Measurements from ENCODE around the gene CLDN19.

Gene CLDN19

GRCh38 chr1:42739753-42740700 lies at the start of gene CLDN19:
Gene CLDN19, minus strand, starts transcription at chr1:42740236. Its CDS starts 173 bp downstream, at chr1:42740063.
- DNase-seq, result no peak

- DNase-seq, result no peak
These were observed 48.0 kb upstream of the CLDN19 start for GRCh38 chr1:42788021-42788420.

GRCh38 chr1:42786097-42786496 lies 46.1 kb upstream of the CLDN19 start:
- no peak for DNase-seq

- DNase-seq, result peak in 15 of 51 donors; percentile 2 to 42 (median 19)
These were observed 45.1 kb upstream of the CLDN19 start, which contains the start of gene TMEM269 for GRCh38 chr1:42784946-42785693. Gene TMEM269, plus strand, starts transcription at chr1:42784991. Its CDS starts 4,903 bp downstream, at chr1:42789894.

GRCh38 chr1:42784547-42784945 lies 44.5 kb upstream of the CLDN19 start:
- DNase-seq, result no peak

- no peak for DNase-seq
These were observed 43.1 kb upstream of the CLDN19 start for GRCh38 chr1:42783092-42783491.

GRCh38 chr1:42780176-42780575 lies 40.1 kb upstream of the CLDN19 start:
- no peak for DNase-seq

GRCh38 chr1:42779725-42780124 lies 39.7 kb upstream of the CLDN19 start:
- no peak for DNase-seq

GRCh38 chr1:42777852-42778251 lies 37.8 kb upstream of the CLDN19 start:
- DNase-seq, result peak in 13 of 51 donors; percentile 2 to 43 (median 25)

GRCh38 chr1:42776502-42776901 lies 36.5 kb upstream of the CLDN19 start:
- DNase-seq, result no peak

- DNase-seq, result peak in 1 of 51 donors; percentile 50
These were observed 35.0 kb upstream of the CLDN19 start for GRCh38 chr1:42774928-42775526.

- no peak for DNase-seq
These were observed 33.4 kb upstream of the CLDN19 start for GRCh38 chr1:42773420-42773819.

- DNase-seq, result no peak
These were observed 29.8 kb upstream of the CLDN19 start for GRCh38 chr1:42769811-42770210.

- DNase-seq, result no peak
These were observed 28.1 kb upstream of the CLDN19 start for GRCh38 chr1:42768172-42768571.

- DNase-seq, result peak in 3 of 51 donors; percentile 52 to 68 (median 52)
These were observed 27.5 kb upstream of the CLDN19 start for GRCh38 chr1:42767510-42768000.

GRCh38 chr1:42766741-42767509 lies 26.9 kb upstream of the CLDN19 start, which contains the start of the genes C1orf50 and P3H1:
Gene C1orf50, plus strand, starts transcription at chr1:42767249. Its CDS starts 63 bp downstream, at chr1:42767312.
Gene P3H1, minus strand, starts transcription at chr1:42767028. Its CDS starts 57 bp downstream, at chr1:42766971.
- peak; percentile 83 to 100 (median 99) for DNase-seq

- peak in 23 of 51 donors; percentile 15 to 73 (median 45) for DNase-seq
These were observed 26.1 kb upstream of the CLDN19 start for GRCh38 chr1:42765832-42766740.

- no peak for DNase-seq
These were observed 25.2 kb upstream of the CLDN19 start for GRCh38 chr1:42765269-42765668.

GRCh38 chr1:42762269-42762668 lies 22.2 kb upstream of the CLDN19 start:
- no peak for DNase-seq

All from hypothalamus (tissue), 51 donors.